Thoracic aorta (tissue), 2 donors: Measurements from ENCODE around the gene TRPC4AP. TPM values are rescaled to one million over a fixed set of nuclear protein-coding genes. Genes with fewer than 3 reads are reported as not detected.

ENCODE experiments used
- ATAC-seq: fragments of 150-250 bp; one replicate; pipeline ENCODE4 v1.8.0; 2017; ENCODE audit warnings: low read depth; ENCODE audit not compliant: insufficient number of reproducible peaks, low FRiP score
- DNase-seq: peaks from one replicate; pipeline ENCODE4 v3.0.0-alpha.2; 2020; ENCODE audit warnings: low spot score
- H3K27ac ChIP-seq, 2 donors: fragments of 200-600 bp; sonication (generic); 1 replicate in 1 of 2; 2 replicates in 1 of 2; pipeline ENCODE4 v1.5.1; 2016; ENCODE audit warnings: mild to moderate bottlenecking in 2 of 2, moderate library complexity in 2 of 2
- H3K27me3 ChIP-seq: fragments of 200-600 bp; sonication (generic); replicated peaks from 2 replicates; pipeline ENCODE4 v1.6.0; 2016; ENCODE audit warnings: mild to moderate bottlenecking; ENCODE audit not compliant: insufficient read depth
- H3K36me3 ChIP-seq: fragments of 200-600 bp; sonication (generic); one replicate; pipeline ENCODE4 v1.5.1; 2016
- H3K4me1 ChIP-seq, 2 donors: fragments of 200-600 bp; sonication (generic); 1 replicate in 1 of 2; 2 replicates in 1 of 2; pipeline versions ENCODE4 v1.5.1 to v1.6.0; 2016; ENCODE audit warnings: low read depth in 2 of 2, mild to moderate bottlenecking in 1 of 2; ENCODE audit not compliant: control insufficient read depth in 1 of 2
- H3K4me3 ChIP-seq: fragments of 200-600 bp; sonication (generic); 2 replicates; pipeline ENCODE4 v1.5.1; 2016; ENCODE audit warnings: mild to moderate bottlenecking
- H3K9me3 ChIP-seq: fragments of 200-600 bp; sonication (generic); 2 replicates; pipeline ENCODE4 v1.5.1; 2016
- CTCF ChIP-seq: fragments of 200-600 bp; sonication (generic); IDR thresholded peaks from one replicate; pipeline ENCODE4 v1.5.1; 2019; ENCODE audit warnings: antibody characterized with exemption
- total RNA-seq, 2 donors: library from RNA; depleted of rRNA; stranded (reverse); fragments of >200 nt; gene quantifications; one replicate each; pipeline versions ENCODE4 v1.1.0 to v1.2.3, GENCODE V29; 2016

Gene TRPC4AP
- total RNA-seq, 2 donors from 2014 or later = 65.8 to 73.6 TPM

GRCh38 chr20:35048739-35049138, 43.9 kb downstream of the TRPC4AP start:
- no peaks in the 10 kb centered on the region for H3K27me3 ChIP-seq
- H3K36me3 ChIP-seq = peaks cover 17% of the 10 kb centered on the region
- DNase-seq (no peak), ATAC-seq (no peak)
- no peak for TF ChIP-seq CTCF
- peaks cover 14 to 21% of the 10 kb centered on the region in 2 donors for H3K4me1 ChIP-seq
- no peaks in the 10 kb centered on the region for H3K9me3 ChIP-seq
- H3K4me3 ChIP-seq = no peak overlapping the region
- no peak overlapping the region for H3K27ac ChIP-seq

GRCh38 chr20:35042268-35042667, 50.3 kb downstream of the TRPC4AP start:
- Histone ChIP-seq H3K27me3 (no peaks in the 10 kb centered on the region), H3K9me3 (no peaks in the 10 kb centered on the region), H3K27ac (no peak overlapping the region), H3K36me3 (peaks cover 17% of the 10 kb centered on the region), H3K4me1 (no peaks in the 10 kb centered on the region), H3K4me3 (no peak overlapping the region)
- DNase-seq (no peak), ATAC-seq (no peak)
- TF ChIP-seq CTCF = no peak

GRCh38 chr20:35040646-35041045, 52.0 kb downstream of the TRPC4AP start:
- H3K9me3 ChIP-seq = no peaks in the 10 kb centered on the region
- H3K27ac ChIP-seq = no peak overlapping the region
- H3K4me3 ChIP-seq = no peak overlapping the region
- no peaks in the 10 kb centered on the region for H3K27me3 ChIP-seq
- H3K4me1 ChIP-seq = no peaks in the 10 kb centered on the region
- no peak for TF ChIP-seq CTCF
- no peak for ATAC-seq
- DNase-seq = no peak
- peaks cover 20% of the 10 kb centered on the region for H3K36me3 ChIP-seq

- no peak overlapping the region for H3K27ac ChIP-seq
- no peak overlapping the region for H3K4me3 ChIP-seq
- peaks cover 23% of the 10 kb centered on the region for H3K36me3 ChIP-seq
- no peaks in the 10 kb centered on the region for H3K9me3 ChIP-seq
- DNase-seq (no peak), ATAC-seq (no peak)
- no peak for TF ChIP-seq CTCF
- no peaks in the 10 kb centered on the region for H3K4me1 ChIP-seq
- no peaks in the 10 kb centered on the region for H3K27me3 ChIP-seq
Measured at GRCh38 chr20:35039846-35040489, 52.6 kb downstream of the TRPC4AP start.

- H3K4me1 ChIP-seq = no peaks in the 10 kb centered on the region
- H3K36me3 ChIP-seq = peaks cover 30% of the 10 kb centered on the region
- H3K4me3 ChIP-seq = no peak overlapping the region
- no peaks in the 10 kb centered on the region for H3K27me3 ChIP-seq
- ATAC-seq = no peak
- TF ChIP-seq CTCF = no peak
- no peaks in the 10 kb centered on the region for H3K9me3 ChIP-seq
- DNase-seq = no peak
- H3K27ac ChIP-seq = no peak overlapping the region
Measured at GRCh38 chr20:35039146-35039545, 53.5 kb downstream of the TRPC4AP start.
